Liver (tissue), 3 donors: Measurements from ENCODE around the gene RPTOR.

Source experiments
- ATF3 ChIP-seq: IDR thresholded peaks from 2 replicates; pipeline ENCODE4 v1.6.1; 2016; ENCODE audit warnings: antibody characterized with exemption
- EGR1 ChIP-seq, 2 donors: IDR thresholded peaks; 2 replicates each; pipeline ENCODE4 v1.6.1; 2016 to 2018; ENCODE audit warnings: antibody characterized with exemption in 2 of 2, low read depth in 2 of 2
- FOXA1 ChIP-seq: IDR thresholded peaks from 2 replicates; pipeline ENCODE4 v1.6.1; 2016; ENCODE audit warnings: antibody characterized with exemption
- GABPA ChIP-seq, 2 donors: IDR thresholded peaks in 1 of 2; conservative IDR thresholded peaks in 1 of 2; 2 replicates each; pipeline ENCODE4 v1.6.1; 2016; ENCODE audit warnings: antibody characterized with exemption in 2 of 2, mild to moderate bottlenecking in 1 of 2, moderate library complexity in 1 of 2
- HNF4G ChIP-seq: IDR thresholded peaks from 2 replicates; pipeline ENCODE4 v1.6.1; 2016; ENCODE audit warnings: antibody characterized with exemption
- MAX ChIP-seq: IDR thresholded peaks from 2 replicates; pipeline ENCODE4 v1.6.1; 2016; ENCODE audit warnings: antibody characterized with exemption
- NR2F2 ChIP-seq: IDR thresholded peaks from 2 replicates; pipeline ENCODE4 v1.6.1; 2016; ENCODE audit warnings: antibody characterized with exemption
- TAF1 ChIP-seq: conservative IDR thresholded peaks from 2 replicates; pipeline ENCODE4 v1.6.1; 2016; ENCODE audit warnings: antibody characterized with exemption, mild to moderate bottlenecking
- YY1 ChIP-seq: IDR thresholded peaks from 2 replicates; pipeline ENCODE4 v1.6.1; 2016; ENCODE audit warnings: antibody characterized with exemption, mild to moderate bottlenecking
- TF ChIP-seq, protein P1 (sequence below): fragments of 150-350 bp; IDR thresholded peaks from 2 replicates; pipeline ENCODE4 v1.5.1; 2017; ENCODE audit warnings: improper control_type of control experiment, low read depth, low read length; ENCODE audit not compliant: missing input control
- donor health status: healthy.
- donor health status: healthy.

- TF ChIP-seq HNF4G (no peak), ATF3 (no peak), FOXA1 (no peak), GABPA (IDR thresholded peaks at IDR 0.05 in 1 of 2, conservative IDR thresholded peaks at IDR 0.05 in 1 of 2) (no peak), YY1 (no peak), EGR1 (IDR thresholded peaks at IDR 0.05; ENCODE audit: low read depth in 2 of 2) (no peak), MAX (no peak), NR2F2 (no peak), TAF1 (no peak)
- TF ChIP-seq, protein P1, sequence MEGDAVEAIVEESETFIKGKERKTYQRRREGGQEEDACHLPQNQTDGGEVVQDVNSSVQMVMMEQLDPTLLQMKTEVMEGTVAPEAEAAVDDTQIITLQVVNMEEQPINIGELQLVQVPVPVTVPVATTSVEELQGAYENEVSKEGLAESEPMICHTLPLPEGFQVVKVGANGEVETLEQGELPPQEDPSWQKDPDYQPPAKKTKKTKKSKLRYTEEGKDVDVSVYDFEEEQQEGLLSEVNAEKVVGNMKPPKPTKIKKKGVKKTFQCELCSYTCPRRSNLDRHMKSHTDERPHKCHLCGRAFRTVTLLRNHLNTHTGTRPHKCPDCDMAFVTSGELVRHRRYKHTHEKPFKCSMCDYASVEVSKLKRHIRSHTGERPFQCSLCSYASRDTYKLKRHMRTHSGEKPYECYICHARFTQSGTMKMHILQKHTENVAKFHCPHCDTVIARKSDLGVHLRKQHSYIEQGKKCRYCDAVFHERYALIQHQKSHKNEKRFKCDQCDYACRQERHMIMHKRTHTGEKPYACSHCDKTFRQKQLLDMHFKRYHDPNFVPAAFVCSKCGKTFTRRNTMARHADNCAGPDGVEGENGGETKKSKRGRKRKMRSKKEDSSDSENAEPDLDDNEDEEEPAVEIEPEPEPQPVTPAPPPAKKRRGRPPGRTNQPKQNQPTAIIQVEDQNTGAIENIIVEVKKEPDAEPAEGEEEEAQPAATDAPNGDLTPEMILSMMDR: no peak
These were observed 67.2 kb downstream of the RPTOR start for GRCh38 chr17:80611816-80612215.
